ENCODE results near the gene CMBL. TPM values are rescaled to one million over a fixed set of nuclear protein-coding genes. Genes with fewer than 3 reads are reported as not detected.

CMBL gene
- total and polyA plus RNA-seq, 2 of the 13 experiments (the other 11 are each of a cell fraction or from before 2014, with no cell fraction given), result 11.5 to 17.0 TPM

- TF ChIP-seq, protein P1, sequence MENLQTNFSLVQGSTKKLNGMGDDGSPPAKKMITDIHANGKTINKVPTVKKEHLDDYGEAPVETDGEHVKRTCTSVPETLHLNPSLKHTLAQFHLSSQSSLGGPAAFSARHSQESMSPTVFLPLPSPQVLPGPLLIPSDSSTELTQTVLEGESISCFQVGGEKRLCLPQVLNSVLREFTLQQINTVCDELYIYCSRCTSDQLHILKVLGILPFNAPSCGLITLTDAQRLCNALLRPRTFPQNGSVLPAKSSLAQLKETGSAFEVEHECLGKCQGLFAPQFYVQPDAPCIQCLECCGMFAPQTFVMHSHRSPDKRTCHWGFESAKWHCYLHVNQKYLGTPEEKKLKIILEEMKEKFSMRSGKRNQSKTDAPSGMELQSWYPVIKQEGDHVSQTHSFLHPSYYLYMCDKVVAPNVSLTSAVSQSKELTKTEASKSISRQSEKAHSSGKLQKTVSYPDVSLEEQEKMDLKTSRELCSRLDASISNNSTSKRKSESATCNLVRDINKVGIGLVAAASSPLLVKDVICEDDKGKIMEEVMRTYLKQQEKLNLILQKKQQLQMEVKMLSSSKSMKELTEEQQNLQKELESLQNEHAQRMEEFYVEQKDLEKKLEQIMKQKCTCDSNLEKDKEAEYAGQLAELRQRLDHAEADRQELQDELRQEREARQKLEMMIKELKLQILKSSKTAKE (CRISPR knock-in tag; IDR thresholded peaks at IDR 0.05; ENCODE audit: borderline replicate concordance), result no peak
- TF ChIP-seq KLF13 (CRISPR knock-in tag; IDR thresholded peaks at IDR 0.05), result no peak
- TF ChIP-seq KLF16 (CRISPR knock-in tag; IDR thresholded peaks at IDR 0.05), result peak in 1 of 2 experiments; percentile 84; a peak in 2 of 4 replicates
- peak; percentile 50 for TF ChIP-seq SAP130 (CRISPR knock-in tag; IDR thresholded peaks at IDR 0.05; ENCODE audit: low read depth)
- TF ChIP-seq GATAD2A (CRISPR knock-in tag; IDR thresholded peaks at IDR 0.05), result peak; percentile 69
- peak; percentile 51; the same call in 1 of the 2 replicates for TF ChIP-seq RXRB (CRISPR knock-in tag; IDR thresholded peaks at IDR 0.05; ENCODE audit: borderline replicate concordance)
- 0 out of 2 replicates have a peak, but pooled peaks have one; percentile 15 for TF ChIP-seq ATF7 (IDR thresholded peaks at IDR 0.05)
- no peak for TF ChIP-seq ATF7 (CRISPR knock-in tag; IDR thresholded peaks at IDR 0.05)
- TF ChIP-seq PCBP2 (optimal IDR thresholded peaks at IDR 0.05; ENCODE audit: low read depth, low read length, poor library complexity, severe bottlenecking), result no peak
- TF ChIP-seq DNMT3B (CRISPR knock-in tag; conservative IDR thresholded peaks at IDR 0.05), result no peak
- no peak for TF ChIP-seq CBX2 (IDR thresholded peaks at IDR 0.05; ENCODE audit: low read depth, low read length)
- no peak for TF ChIP-seq CBX2 (CRISPR knock-in tag; IDR thresholded peaks at IDR 0.05; ENCODE audit: low read depth)
- TF ChIP-seq, protein P2, sequence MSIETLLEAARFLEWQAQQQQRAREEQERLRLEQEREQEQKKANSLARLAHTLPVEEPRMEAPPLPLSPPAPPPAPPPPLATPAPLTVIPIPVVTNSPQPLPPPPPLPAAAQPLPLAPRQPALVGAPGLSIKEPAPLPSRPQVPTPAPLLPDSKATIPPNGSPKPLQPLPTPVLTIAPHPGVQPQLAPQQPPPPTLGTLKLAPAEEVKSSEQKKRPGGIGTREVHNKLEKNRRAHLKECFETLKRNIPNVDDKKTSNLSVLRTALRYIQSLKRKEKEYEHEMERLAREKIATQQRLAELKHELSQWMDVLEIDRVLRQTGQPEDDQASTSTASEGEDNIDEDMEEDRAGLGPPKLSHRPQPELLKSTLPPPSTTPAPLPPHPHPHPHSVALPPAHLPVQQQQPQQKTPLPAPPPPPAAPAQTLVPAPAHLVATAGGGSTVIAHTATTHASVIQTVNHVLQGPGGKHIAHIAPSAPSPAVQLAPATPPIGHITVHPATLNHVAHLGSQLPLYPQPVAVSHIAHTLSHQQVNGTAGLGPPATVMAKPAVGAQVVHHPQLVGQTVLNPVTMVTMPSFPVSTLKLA (IDR thresholded peaks at IDR 0.05), result peak; percentile 45
- TF ChIP-seq ATF2 (CRISPR knock-in tag; IDR thresholded peaks at IDR 0.05), result peak; percentile 64; the same call in 1 of the 2 replicates
- TF ChIP-seq, protein P3, sequence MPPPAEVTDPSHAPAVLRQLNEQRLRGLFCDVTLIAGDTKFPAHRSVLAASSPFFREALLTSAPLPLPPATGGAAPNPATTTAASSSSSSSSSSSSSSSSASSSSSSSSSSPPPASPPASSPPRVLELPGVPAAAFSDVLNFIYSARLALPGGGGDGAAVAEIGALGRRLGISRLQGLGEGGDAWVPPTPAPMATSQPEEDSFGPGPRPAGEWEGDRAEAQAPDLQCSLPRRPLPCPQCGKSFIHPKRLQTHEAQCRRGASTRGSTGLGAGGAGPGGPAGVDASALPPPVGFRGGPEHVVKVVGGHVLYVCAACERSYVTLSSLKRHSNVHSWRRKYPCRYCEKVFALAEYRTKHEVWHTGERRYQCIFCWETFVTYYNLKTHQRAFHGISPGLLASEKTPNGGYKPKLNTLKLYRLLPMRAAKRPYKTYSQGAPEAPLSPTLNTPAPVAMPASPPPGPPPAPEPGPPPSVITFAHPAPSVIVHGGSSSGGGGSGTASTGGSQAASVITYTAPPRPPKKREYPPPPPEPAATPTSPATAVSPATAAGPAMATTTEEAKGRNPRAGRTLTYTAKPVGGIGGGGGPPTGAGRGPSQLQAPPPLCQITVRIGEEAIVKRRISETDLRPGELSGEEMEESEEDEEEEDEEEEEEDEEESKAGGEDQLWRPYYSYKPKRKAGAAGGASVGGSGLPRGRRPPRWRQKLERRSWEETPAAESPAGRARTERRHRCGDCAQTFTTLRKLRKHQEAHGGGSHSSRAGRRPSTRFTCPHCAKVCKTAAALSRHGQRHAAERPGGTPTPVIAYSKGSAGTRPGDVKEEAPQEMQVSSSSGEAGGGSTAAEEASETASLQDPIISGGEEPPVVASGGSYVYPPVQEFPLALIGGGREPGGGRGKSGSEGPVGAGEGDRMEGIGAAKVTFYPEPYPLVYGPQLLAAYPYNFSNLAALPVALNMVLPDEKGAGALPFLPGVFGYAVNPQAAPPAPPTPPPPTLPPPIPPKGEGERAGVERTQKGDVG (CRISPR knock-in tag; IDR thresholded peaks at IDR 0.05; ENCODE audit: borderline replicate concordance), result no peak
- TF ChIP-seq ZMYM4 (CRISPR knock-in tag; IDR thresholded peaks at IDR 0.05), result 0 out of 2 replicates have a peak, but pooled peaks have one; percentile 14
- TF ChIP-seq, protein P4, sequence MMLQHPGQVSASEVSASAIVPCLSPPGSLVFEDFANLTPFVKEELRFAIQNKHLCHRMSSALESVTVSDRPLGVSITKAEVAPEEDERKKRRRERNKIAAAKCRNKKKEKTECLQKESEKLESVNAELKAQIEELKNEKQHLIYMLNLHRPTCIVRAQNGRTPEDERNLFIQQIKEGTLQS (CRISPR knock-in tag; IDR thresholded peaks at IDR 0.05), result peak; percentile 66; the same call in 1 of the 2 replicates
- TF ChIP-seq MAX (IDR thresholded peaks at IDR 0.05), result peak; percentile 93
- peak; percentile 52; the same call in 1 of the 2 replicates for TF ChIP-seq CREBL2 (CRISPR knock-in tag; IDR thresholded peaks at IDR 0.05; ENCODE audit: borderline replicate concordance)
- 0 out of 2 replicates have a peak, but pooled peaks have one; percentile 38 for TF ChIP-seq ZNF3 (CRISPR knock-in tag; IDR thresholded peaks at IDR 0.05)
- no peak for TF ChIP-seq ZNF460 (CRISPR knock-in tag; IDR thresholded peaks at IDR 0.05; ENCODE audit: borderline replicate concordance)
Observed at GRCh38 chr5:10335711-10336470, 28.2 kb upstream of the CMBL start (continued).

Measured in HepG2 (cell line).